HEK293 (cell line): ENCODE results near the gene GMDS.

ENCODE experiments used
- CTCF ChIA-PET: fragments of 350-600 bp; formaldehyde crosslinking; extraction: SDS; loops from one replicate; lab custom pipeline; 2021; ENCODE audit warnings: antibody characterized with exemption; lab: Yijun Ruan, JAX
- POLR2A ChIA-PET: fragments of 300-600 bp; formaldehyde crosslinking; extraction: SDS; loops from one replicate; lab custom pipeline; 2020; ENCODE audit warnings: antibody characterized with exemption, inconsistent platforms; lab: Yijun Ruan, JAX
- H3K27ac ChIP-seq: fragments of 200-500 bp; sonication (Bioruptor generic); 2 replicates; pipeline ENCODE4 v1.5.1; 2014; ENCODE audit warnings: low read depth, low read length, control low read depth, inconsistent platforms; ENCODE audit errors: extremely low read depth
- H3K36me3 ChIP-seq, 2 experiments: fragments of 200-500 bp in 1 of 2; sonication (Bioruptor generic) in 1 of 2; 1 replicate in 1 of 2; 2 replicates in 1 of 2; pipeline ENCODE4 v1.5.1; 2014 to 2017; ENCODE audit warnings: inconsistent platforms in 2 of 2, low read length in 2 of 2; ENCODE audit not compliant: control insufficient read depth in 2 of 2, insufficient read depth in 1 of 2
- H3K4me1 ChIP-seq: fragments of 200-500 bp; sonication (Bioruptor generic); 2 replicates; pipeline ENCODE4 v1.5.1; 2014; ENCODE audit warnings: mild to moderate bottlenecking, low read length, inconsistent platforms; ENCODE audit not compliant: control insufficient read depth, insufficient read depth
- H3K4me3 ChIP-seq: 2 replicates; pipeline ENCODE4 v1.5.1; 2011; ENCODE audit warnings: low read depth, mild to moderate bottlenecking, control low read depth, low read length, moderate library complexity
- H3K9me3 ChIP-seq: fragments of 200-500 bp; sonication (Bioruptor generic); 2 replicates; pipeline ENCODE4 v1.5.1; 2014; ENCODE audit warnings: low read depth, low read length, inconsistent platforms; ENCODE audit not compliant: control insufficient read depth, insufficient read depth
- HOXD13 ChIP-seq: sonication (generic); formaldehyde crosslinking; IDR thresholded peaks from 2 replicates; pipeline ENCODE4 v1.8.0; 2022; ENCODE audit warnings: missing genetic modification reagents, borderline replicate concordance
- OVOL3 ChIP-seq: fragments of 450-650 bp; formaldehyde crosslinking; IDR thresholded peaks from 2 replicates; pipeline ENCODE4 v1.5.1; 2016; ENCODE audit warnings: missing biosample characterization, missing genetic modification characterization
- ZBTB1 ChIP-seq: fragments of 450-650 bp; formaldehyde crosslinking; IDR thresholded peaks from 2 replicates; pipeline ENCODE4 v1.5.1; 2016; ENCODE audit warnings: missing biosample characterization, missing genetic modification characterization
- ZBTB17 ChIP-seq: fragments of 450-650 bp; formaldehyde crosslinking; IDR thresholded peaks from 2 replicates; pipeline ENCODE4 v1.5.1; 2016; ENCODE audit warnings: missing biosample characterization, missing genetic modification characterization
- ZNF175 ChIP-seq: fragments of 450-650 bp; formaldehyde crosslinking; IDR thresholded peaks from 2 replicates; pipeline ENCODE4 v1.5.1; 2016; ENCODE audit warnings: missing biosample characterization, missing genetic modification characterization
- ZNF211 ChIP-seq: fragments of 450-650 bp; formaldehyde crosslinking; IDR thresholded peaks from 2 replicates; pipeline ENCODE4 v1.5.1; 2016; ENCODE audit warnings: low read depth, missing biosample characterization, missing genetic modification characterization
- ZNF221 ChIP-seq: fragments of 450-650 bp; formaldehyde crosslinking; IDR thresholded peaks from 2 replicates; pipeline ENCODE4 v1.5.1; 2017; ENCODE audit warnings: missing biosample characterization, missing genetic modification characterization, borderline replicate concordance
- ZNF354C ChIP-seq: fragments of 450-650 bp; formaldehyde crosslinking; IDR thresholded peaks from 2 replicates; pipeline ENCODE4 v1.5.1; 2016; ENCODE audit warnings: missing biosample characterization, missing genetic modification characterization, low read depth, borderline replicate concordance
- ZNF394 ChIP-seq: fragments of 450-650 bp; formaldehyde crosslinking; IDR thresholded peaks from 2 replicates; pipeline ENCODE4 v1.5.1; 2016; ENCODE audit warnings: missing biosample characterization, missing genetic modification characterization, mild to moderate bottlenecking, moderate library complexity, borderline replicate concordance
- ZNF560 ChIP-seq: fragments of 450-650 bp; formaldehyde crosslinking; IDR thresholded peaks from 2 replicates; pipeline ENCODE4 v1.5.1; 2017; ENCODE audit warnings: missing biosample characterization, missing genetic modification characterization, borderline replicate concordance
- ZNF623 ChIP-seq: fragments of 450-650 bp; formaldehyde crosslinking; IDR thresholded peaks from 2 replicates; pipeline ENCODE4 v1.5.1; 2016; ENCODE audit warnings: missing biosample characterization, missing genetic modification characterization
- ZNF626 ChIP-seq: fragments of 450-650 bp; sonication (Bioruptor Pico); formaldehyde crosslinking; IDR thresholded peaks from 2 replicates; pipeline ENCODE4 v1.5.1; 2018; ENCODE audit warnings: missing biosample characterization, missing genetic modification characterization, inconsistent platforms
- ZNF701 ChIP-seq: fragments of 450-650 bp; formaldehyde crosslinking; IDR thresholded peaks from 2 replicates; pipeline ENCODE4 v1.5.1; 2016; ENCODE audit warnings: missing biosample characterization, missing genetic modification characterization
- ZNF837 ChIP-seq: fragments of 450-650 bp; formaldehyde crosslinking; IDR thresholded peaks from 2 replicates; pipeline ENCODE4 v1.5.1; 2016; ENCODE audit warnings: missing biosample characterization, missing genetic modification characterization
- ZSCAN23 ChIP-seq: fragments of 450-650 bp; formaldehyde crosslinking; IDR thresholded peaks from 2 replicates; pipeline ENCODE4 v1.5.1; 2016; ENCODE audit warnings: missing biosample characterization, missing genetic modification characterization
- TF ChIP-seq, protein P1 (sequence below): fragments of 450-650 bp; formaldehyde crosslinking; IDR thresholded peaks from 2 replicates; pipeline ENCODE4 v1.5.1; 2016; ENCODE audit warnings: missing biosample characterization, missing genetic modification characterization
- TF ChIP-seq, protein P2 (sequence below): fragments of 450-650 bp; formaldehyde crosslinking; IDR thresholded peaks from 2 replicates; pipeline ENCODE4 v1.5.1; 2016; ENCODE audit warnings: missing biosample characterization, missing genetic modification characterization
- TF ChIP-seq, protein P3 (sequence below): fragments of 450-650 bp; formaldehyde crosslinking; IDR thresholded peaks from 2 replicates; pipeline ENCODE4 v1.5.1; 2016; ENCODE audit warnings: missing biosample characterization, missing genetic modification characterization
- TF ChIP-seq, protein P4 (sequence below): fragments of 450-650 bp; formaldehyde crosslinking; IDR thresholded peaks from 2 replicates; pipeline ENCODE4 v1.5.0; 2017; ENCODE audit warnings: missing biosample characterization, missing genetic modification characterization, borderline replicate concordance
- TF ChIP-seq, protein P5 (sequence below): fragments of 450-650 bp; formaldehyde crosslinking; optimal IDR thresholded peaks from 2 replicates; pipeline ENCODE3; 2016; ENCODE audit warnings: missing biosample characterization, mild to moderate bottlenecking, missing genetic modification characterization
- TF ChIP-seq, protein P6 (sequence below): fragments of 450-650 bp; IDR thresholded peaks from 2 replicates; pipeline ENCODE4 v1.5.1; 2018; ENCODE audit warnings: missing biosample characterization, mild to moderate bottlenecking, missing genetic modification characterization

Gene GMDS

DNA sequence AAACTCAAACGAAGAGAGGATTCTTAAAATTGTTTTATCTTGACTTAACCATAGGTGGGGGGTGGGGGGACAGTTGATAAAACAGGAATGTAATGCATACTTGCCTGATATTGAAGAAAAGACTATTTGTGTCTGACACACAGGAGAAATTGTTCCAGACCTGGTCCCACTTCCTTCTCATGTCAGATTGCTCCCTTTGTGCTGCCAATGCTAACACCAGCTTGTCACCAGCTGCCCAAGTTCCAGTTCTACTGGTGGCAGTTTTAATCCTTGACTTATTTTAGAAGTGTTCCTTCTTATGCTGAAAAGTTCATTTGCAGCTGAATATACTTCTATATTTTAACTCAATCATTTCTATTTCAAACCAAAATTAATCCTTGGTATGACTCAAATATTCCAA is 127.3 kb downstream of the GMDS start:
- TF ChIP-seq ZNF211 (tag by site-specific recombination) (no peak), ZBTB17 (tag by site-specific recombination) (no peak), HOXD13 (no peak), ZNF623 (tag by site-specific recombination) (no peak), ZNF354C (tag by site-specific recombination) (no peak), ZNF837 (tag by site-specific recombination) (no peak), ZSCAN23 (tag by site-specific recombination) (no peak)
- TF ChIP-seq, protein P1, sequence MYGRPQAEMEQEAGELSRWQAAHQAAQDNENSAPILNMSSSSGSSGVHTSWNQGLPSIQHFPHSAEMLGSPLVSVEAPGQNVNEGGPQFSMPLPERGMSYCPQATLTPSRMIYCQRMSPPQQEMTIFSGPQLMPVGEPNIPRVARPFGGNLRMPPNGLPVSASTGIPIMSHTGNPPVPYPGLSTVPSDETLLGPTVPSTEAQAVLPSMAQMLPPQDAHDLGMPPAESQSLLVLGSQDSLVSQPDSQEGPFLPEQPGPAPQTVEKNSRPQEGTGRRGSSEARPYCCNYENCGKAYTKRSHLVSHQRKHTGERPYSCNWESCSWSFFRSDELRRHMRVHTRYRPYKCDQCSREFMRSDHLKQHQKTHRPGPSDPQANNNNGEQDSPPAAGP: no peak
- TF ChIP-seq, protein P2, sequence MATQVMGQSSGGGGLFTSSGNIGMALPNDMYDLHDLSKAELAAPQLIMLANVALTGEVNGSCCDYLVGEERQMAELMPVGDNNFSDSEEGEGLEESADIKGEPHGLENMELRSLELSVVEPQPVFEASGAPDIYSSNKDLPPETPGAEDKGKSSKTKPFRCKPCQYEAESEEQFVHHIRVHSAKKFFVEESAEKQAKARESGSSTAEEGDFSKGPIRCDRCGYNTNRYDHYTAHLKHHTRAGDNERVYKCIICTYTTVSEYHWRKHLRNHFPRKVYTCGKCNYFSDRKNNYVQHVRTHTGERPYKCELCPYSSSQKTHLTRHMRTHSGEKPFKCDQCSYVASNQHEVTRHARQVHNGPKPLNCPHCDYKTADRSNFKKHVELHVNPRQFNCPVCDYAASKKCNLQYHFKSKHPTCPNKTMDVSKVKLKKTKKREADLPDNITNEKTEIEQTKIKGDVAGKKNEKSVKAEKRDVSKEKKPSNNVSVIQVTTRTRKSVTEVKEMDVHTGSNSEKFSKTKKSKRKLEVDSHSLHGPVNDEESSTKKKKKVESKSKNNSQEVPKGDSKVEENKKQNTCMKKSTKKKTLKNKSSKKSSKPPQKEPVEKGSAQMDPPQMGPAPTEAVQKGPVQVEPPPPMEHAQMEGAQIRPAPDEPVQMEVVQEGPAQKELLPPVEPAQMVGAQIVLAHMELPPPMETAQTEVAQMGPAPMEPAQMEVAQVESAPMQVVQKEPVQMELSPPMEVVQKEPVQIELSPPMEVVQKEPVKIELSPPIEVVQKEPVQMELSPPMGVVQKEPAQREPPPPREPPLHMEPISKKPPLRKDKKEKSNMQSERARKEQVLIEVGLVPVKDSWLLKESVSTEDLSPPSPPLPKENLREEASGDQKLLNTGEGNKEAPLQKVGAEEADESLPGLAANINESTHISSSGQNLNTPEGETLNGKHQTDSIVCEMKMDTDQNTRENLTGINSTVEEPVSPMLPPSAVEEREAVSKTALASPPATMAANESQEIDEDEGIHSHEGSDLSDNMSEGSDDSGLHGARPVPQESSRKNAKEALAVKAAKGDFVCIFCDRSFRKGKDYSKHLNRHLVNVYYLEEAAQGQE (tag by site-specific recombination): no peak
- TF ChIP-seq, protein P3, sequence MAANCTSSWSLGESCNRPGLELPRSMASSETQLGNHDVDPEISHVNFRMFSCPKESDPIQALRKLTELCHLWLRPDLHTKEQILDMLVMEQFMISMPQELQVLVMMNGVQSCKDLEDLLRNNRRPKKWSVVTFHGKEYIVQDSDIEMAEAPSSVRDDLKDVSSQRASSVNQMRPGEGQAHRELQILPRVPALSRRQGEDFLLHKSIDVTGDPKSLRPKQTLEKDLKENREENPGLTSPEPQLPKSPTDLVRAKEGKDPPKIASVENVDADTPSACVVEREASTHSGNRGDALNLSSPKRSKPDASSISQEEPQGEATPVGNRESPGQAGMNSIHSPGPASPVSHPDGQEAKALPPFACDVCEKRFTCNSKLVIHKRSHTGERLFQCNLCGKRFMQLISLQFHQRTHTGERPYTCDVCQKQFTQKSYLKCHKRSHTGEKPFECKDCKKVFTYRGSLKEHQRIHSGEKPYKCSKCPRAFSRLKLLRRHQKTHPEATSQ (tag by site-specific recombination): no peak
- TF ChIP-seq, protein P4, sequence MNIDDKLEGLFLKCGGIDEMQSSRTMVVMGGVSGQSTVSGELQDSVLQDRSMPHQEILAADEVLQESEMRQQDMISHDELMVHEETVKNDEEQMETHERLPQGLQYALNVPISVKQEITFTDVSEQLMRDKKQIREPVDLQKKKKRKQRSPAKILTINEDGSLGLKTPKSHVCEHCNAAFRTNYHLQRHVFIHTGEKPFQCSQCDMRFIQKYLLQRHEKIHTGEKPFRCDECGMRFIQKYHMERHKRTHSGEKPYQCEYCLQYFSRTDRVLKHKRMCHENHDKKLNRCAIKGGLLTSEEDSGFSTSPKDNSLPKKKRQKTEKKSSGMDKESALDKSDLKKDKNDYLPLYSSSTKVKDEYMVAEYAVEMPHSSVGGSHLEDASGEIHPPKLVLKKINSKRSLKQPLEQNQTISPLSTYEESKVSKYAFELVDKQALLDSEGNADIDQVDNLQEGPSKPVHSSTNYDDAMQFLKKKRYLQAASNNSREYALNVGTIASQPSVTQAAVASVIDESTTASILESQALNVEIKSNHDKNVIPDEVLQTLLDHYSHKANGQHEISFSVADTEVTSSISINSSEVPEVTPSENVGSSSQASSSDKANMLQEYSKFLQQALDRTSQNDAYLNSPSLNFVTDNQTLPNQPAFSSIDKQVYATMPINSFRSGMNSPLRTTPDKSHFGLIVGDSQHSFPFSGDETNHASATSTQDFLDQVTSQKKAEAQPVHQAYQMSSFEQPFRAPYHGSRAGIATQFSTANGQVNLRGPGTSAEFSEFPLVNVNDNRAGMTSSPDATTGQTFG: no peak
- TF ChIP-seq, protein P5, sequence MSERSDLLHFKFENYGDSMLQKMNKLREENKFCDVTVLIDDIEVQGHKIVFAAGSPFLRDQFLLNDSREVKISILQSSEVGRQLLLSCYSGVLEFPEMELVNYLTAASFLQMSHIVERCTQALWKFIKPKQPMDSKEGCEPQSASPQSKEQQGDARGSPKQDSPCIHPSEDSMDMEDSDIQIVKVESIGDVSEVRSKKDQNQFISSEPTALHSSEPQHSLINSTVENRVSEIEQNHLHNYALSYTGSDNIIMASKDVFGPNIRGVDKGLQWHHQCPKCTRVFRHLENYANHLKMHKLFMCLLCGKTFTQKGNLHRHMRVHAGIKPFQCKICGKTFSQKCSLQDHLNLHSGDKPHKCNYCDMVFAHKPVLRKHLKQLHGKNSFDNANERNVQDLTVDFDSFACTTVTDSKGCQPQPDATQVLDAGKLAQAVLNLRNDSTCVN (tag by site-specific recombination): no peak
- POLR2A ChIA-PET: no interaction called here
- Histone ChIP-seq H3K27ac (no peak overlapping the region), H3K4me1 (no peaks in the 10 kb centered on the region), H3K4me3 (no peak overlapping the region), H3K9me3 (no peaks in the 10 kb centered on the region), H3K36me3 (no peaks in the 10 kb centered on the region)
- CTCF ChIA-PET: interaction anchor here (0.6 to 1.0 kb wide), 2 partner anchors 23 to 90 kb away, joined by 3 to 4 read pairs; no protein-coding TSS in a partner anchor

DNA sequence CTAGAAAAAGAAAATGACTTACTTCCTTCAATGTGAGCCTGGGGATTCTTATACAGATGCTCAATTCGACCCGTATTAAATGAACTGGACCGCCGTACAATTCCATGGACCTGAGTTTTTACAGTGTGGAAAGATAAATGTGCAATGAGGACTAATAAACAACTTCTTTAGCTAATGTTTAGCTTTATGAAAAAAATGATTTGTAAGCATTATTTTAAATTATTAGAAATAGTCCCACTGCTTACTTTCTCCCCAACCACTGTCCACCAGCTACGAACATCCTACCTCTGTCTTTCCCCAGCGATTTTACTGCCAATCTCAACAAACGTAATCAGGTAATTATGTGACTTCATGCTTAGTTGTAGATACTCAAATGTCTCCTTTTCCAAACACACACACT is 128.0 kb downstream of the GMDS start:
- Histone ChIP-seq H3K9me3 (no peaks in the 10 kb centered on the region), H3K36me3 (no peaks in the 10 kb centered on the region), H3K4me1 (no peaks in the 10 kb centered on the region), H3K27ac (no peak overlapping the region), H3K4me3 (no peak overlapping the region)
- CTCF ChIA-PET: interaction anchor here (0.7 to 1.0 kb wide), 3 partner anchors 13 to 130 kb away, joined by 3 read pairs; no protein-coding TSS in a partner anchor
- POLR2A ChIA-PET: no interaction called here
- no peak for TF ChIP-seq ZNF560
- TF ChIP-seq, protein P4: no peak
- no peak for TF ChIP-seq ZBTB1
- TF ChIP-seq ZNF701 (tag by site-specific recombination): no peak
- no peak for TF ChIP-seq ZNF626
- TF ChIP-seq, protein P6, sequence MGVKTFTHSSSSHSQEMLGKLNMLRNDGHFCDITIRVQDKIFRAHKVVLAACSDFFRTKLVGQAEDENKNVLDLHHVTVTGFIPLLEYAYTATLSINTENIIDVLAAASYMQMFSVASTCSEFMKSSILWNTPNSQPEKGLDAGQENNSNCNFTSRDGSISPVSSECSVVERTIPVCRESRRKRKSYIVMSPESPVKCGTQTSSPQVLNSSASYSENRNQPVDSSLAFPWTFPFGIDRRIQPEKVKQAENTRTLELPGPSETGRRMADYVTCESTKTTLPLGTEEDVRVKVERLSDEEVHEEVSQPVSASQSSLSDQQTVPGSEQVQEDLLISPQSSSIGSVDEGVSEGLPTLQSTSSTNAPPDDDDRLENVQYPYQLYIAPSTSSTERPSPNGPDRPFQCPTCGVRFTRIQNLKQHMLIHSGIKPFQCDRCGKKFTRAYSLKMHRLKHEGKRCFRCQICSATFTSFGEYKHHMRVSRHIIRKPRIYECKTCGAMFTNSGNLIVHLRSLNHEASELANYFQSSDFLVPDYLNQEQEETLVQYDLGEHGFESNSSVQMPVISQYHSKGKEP (tag by site-specific recombination): no peak
- TF ChIP-seq ZNF175 (tag by site-specific recombination): no peak
- no peak for TF ChIP-seq OVOL3
- TF ChIP-seq ZNF623 (tag by site-specific recombination): no peak
- no peak for TF ChIP-seq ZNF221
- no peak for TF ChIP-seq ZNF394
